ENCODE measurements around the gene TSPAN17.

The TSPAN17 gene

GRCh38 chr5:176661676-176662075, 14.4 kb downstream of the TSPAN17 start:
- TF ChIP-seq CTCF (conservative IDR thresholded peaks at IDR 0.05), result no peak
- TF ChIP-seq ZFX (IDR thresholded peaks at IDR 0.05), result no peak
- H3K27ac ChIP-seq, result no peak overlapping the region

GRCh38 chr5:176662371-176663333, 15.4 kb downstream of the TSPAN17 start:
- no peak for TF ChIP-seq ZFX (IDR thresholded peaks at IDR 0.05)
- no peak for TF ChIP-seq CTCF (conservative IDR thresholded peaks at IDR 0.05)
- H3K27ac ChIP-seq, result no peak overlapping the region

GRCh38 chr5:176663566-176663965, 16.3 kb downstream of the TSPAN17 start:
- no peak overlapping the region for H3K27ac ChIP-seq
- TF ChIP-seq ZFX (IDR thresholded peaks at IDR 0.05) (no peak), CTCF (conservative IDR thresholded peaks at IDR 0.05) (no peak)

GRCh38 chr5:176664479-176664878, 17.2 kb downstream of the TSPAN17 start:
- no peak overlapping the region for H3K27ac ChIP-seq
- TF ChIP-seq ZFX (IDR thresholded peaks at IDR 0.05), result no peak
- no peak for TF ChIP-seq CTCF (conservative IDR thresholded peaks at IDR 0.05)

- TF ChIP-seq ZFX (IDR thresholded peaks at IDR 0.05) (no peak), CTCF (conservative IDR thresholded peaks at IDR 0.05) (no peak)
Measured at GRCh38 chr5:176664886-176665285, 17.6 kb downstream of the TSPAN17 start.

GRCh38 chr5:176665517-176665916, 18.2 kb downstream of the TSPAN17 start:
- H3K27ac ChIP-seq, result no peak overlapping the region
- no peak for TF ChIP-seq CTCF (conservative IDR thresholded peaks at IDR 0.05)
- no peak for TF ChIP-seq ZFX (IDR thresholded peaks at IDR 0.05)

More at GRCh38 chr5:176664886-176665285, 17.6 kb downstream of the TSPAN17 start:
- no peak overlapping the region for H3K27ac ChIP-seq

GRCh38 chr5:176667637-176668036, 20.4 kb downstream of the TSPAN17 start:
- TF ChIP-seq ZFX (IDR thresholded peaks at IDR 0.05) (no peak), CTCF (conservative IDR thresholded peaks at IDR 0.05) (no peak)
- no peak overlapping the region for H3K27ac ChIP-seq
